SK-N-SH (cell line): ENCODE results near the gene ZNF592.

Experiments
- CTCF ChIP-seq: fragments of 200-600 bp; sonication (generic); IDR thresholded peaks from 2 replicates; pipeline ENCODE4 v1.6.1; 2017; ENCODE audit warnings: antibody characterized with exemption, mild to moderate bottlenecking, moderate library complexity
- EZH2phosphoT487 ChIP-seq: fragments of 200-600 bp; sonication (generic); IDR thresholded peaks from 2 replicates; pipeline ENCODE4 v1.6.1; 2017; ENCODE audit warnings: low read depth, mixed run types, mild to moderate bottlenecking, antibody characterized with exemption, moderate library complexity, borderline replicate concordance
- MAX ChIP-seq: IDR thresholded peaks from 2 replicates; pipeline ENCODE4 v1.4.0; 2012; ENCODE audit warnings: low read depth
- POLR2AphosphoS5 ChIP-seq: IDR thresholded peaks from 2 replicates; pipeline ENCODE4 v1.6.1; 2012; ENCODE audit warnings: low read depth, low read length
- RAD21 ChIP-seq: IDR thresholded peaks from 2 replicates; pipeline ENCODE4 v1.6.1; 2012; ENCODE audit warnings: mild to moderate bottlenecking, low read length
- SMC3 ChIP-seq: IDR thresholded peaks from 2 replicates; pipeline ENCODE4 v1.6.1; 2012; ENCODE audit warnings: low read depth, low read length, improper control_type of control experiment
- USF2 ChIP-seq: fragments of 150-350 bp; IDR thresholded peaks from 2 replicates; pipeline ENCODE4 v1.6.1; 2017; ENCODE audit warnings: antibody characterized with exemption, low read length, low read depth, borderline replicate concordance

- no peak for TF ChIP-seq CTCF
- TF ChIP-seq SMC3 = no peak
- no peak for TF ChIP-seq POLR2AphosphoS5
- TF ChIP-seq EZH2phosphoT487 = no peak
- no peak for TF ChIP-seq MAX
- no peak for TF ChIP-seq USF2
- no peak for TF ChIP-seq RAD21
Observed at GRCh38 chr15:84831028-84831427, 82.6 kb downstream of the ZNF592 start.
